GM18951 (cell line): ENCODE results near the gene GPATCH1.

ENCODE experiments used
- POLR2A ChIP-seq: IDR thresholded peaks from 4 replicates; pipeline ENCODE4 v1.6.1; 2011; ENCODE audit warnings: mild to moderate bottlenecking; ENCODE audit not compliant: insufficient read length, insufficient read depth; ENCODE audit errors: extremely low read depth
- in situ Hi-C: fragments of 300-500 bp; cut with MboI; formaldehyde crosslinking; loops from one replicate; pipeline ENCODE4 v1.12.0; 2022; ENCODE audit warnings: low sequenced_read_pairs, mixed read lengths, inconsistent platforms; ENCODE audit not compliant: unreplicated experiment

The GPATCH1 gene

DNA sequence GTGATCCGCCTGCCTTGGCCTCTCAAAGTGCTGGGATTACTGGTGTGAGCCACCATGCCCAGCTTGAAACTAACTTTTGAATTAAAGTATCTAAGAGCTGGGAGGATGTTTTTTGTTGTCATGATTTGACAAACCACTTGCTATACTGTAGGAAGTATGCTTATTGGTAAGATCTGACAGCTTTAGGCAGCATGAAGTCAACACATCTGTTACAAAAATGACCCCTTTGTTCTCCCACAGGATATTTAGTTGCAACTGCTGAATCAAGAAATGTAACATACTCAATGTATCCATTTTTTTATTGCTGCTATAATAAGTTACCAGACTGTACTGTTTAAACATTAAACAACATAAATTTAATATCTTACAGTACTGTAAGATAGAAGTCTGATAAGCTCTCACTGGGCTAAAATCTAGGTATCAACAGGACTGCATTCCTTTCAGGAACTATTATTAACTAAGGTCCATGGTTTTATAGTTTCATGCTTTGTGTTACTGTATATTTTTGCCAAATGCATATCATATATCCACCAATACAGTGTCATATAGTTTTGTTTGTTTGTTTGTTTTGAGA lies 90.3 kb downstream of the GPATCH1 start:
- in situ Hi-C loops, result no loop called here
- no peak for TF ChIP-seq POLR2A

DNA sequence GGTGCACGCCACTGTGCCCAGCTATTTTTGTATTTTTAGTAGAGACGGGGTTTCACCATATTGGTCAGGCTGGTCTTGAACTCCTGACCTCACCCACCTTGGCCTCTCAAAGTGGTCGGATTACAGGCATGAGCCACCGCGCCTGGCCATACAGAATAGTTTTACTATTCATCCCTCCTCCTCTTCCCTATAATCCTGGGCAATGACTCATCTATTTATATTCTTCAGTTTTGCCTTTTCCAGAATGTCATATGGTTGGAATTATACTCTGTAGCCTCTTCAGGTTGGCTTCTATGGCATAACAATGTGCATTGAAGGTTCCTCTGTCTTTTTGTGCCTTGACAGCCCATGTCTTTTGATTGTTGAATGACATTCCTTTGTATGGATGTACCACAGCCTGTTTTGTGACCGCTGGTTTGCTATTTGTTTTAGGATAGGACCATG lies 91.0 kb downstream of the GPATCH1 start:
- in situ Hi-C loops, result no loop called here
- no peak for TF ChIP-seq POLR2A

DNA sequence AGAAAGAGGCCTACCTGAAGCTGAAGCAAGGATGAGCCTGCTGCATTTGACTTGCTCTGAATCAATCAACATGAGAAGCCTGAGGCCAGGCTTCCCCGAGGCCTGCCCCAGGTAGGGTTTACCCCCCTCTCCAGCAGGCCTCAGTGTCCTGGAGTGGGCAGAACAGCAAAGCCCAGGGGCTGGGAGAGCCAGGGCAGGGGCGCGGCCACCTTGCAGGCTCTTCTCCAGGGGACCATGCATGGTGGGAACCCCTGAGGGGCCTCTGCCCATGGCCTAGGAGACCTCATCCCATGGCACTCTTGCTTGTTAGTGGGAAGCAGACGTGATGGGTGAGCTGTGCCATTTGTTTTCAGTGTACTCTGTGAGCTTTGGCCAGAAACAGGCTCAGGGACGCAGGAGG lies 93.2 kb downstream of the GPATCH1 start:
- in situ Hi-C loops, result no loop called here
- TF ChIP-seq POLR2A, result no peak

DNA sequence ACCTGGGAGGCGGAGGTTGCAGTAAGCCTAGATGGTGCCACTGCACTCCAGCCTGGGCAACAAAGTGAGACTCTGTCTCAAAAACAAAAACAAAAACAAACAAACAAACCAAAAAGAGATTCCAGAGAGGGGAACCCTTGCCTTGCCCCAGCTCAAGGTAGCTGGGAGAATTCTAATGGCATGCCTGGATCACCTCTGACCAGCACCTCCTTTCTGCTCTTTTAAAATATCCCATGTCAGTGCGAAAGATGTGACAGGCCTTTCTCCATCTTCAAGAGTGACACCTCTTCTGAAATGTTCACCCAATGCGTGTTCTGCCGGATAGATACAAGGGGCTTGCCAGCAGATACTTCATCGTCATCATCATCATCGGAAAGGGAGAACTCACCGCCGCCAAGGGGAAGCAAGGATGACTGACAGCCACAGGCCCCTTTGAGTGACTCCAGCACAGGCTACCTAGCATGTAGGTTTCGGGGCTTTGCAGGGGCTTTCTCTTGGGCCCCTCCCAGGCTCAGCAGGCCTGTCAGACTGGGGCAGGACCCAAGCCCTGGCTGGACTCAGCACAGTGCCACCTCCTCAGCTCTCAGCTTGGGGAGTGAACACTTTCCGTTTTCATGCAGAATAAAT lies 94.3 kb downstream of the GPATCH1 start:
- no peak for TF ChIP-seq POLR2A
- in situ Hi-C loops, result no loop called here

DNA sequence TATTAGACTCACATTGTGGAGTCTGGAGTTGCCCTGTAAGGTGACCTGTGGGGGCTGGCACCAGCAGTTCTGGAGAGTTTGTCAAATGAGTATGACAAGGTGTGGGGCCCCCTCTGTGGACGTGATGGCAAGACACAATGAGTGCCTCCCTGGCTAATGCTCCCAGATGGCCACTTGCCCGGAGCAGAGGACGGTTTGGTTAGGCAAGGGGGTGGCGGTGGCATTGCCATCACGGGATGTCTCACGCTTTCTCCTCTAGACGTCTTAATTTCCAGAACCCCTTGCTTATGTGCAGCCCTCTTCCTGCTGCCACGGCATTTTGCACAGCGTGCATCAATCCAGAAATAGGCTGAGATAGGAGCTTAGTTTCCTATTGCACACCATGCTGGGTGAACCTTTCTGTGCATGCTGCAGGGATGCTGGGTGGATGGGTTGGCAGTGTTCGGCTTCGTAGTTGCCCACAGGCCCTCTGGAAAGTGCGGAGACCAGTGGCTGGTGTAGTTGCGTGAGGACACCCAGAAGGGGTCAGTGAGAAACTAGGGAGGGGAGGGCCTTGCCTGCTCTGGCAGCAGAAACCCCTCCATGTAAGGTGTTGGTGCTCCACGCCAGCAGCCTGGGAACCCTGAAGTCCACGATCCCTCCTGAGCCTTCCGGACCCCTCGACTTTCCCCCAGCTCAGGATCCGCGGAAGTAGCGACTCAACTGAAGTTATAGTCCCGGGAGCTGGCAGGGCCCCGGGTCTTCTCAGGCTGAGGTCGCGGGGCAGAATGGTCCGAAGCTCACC lies 95.1 kb downstream of the GPATCH1 start:
- in situ Hi-C loops, result no loop called here
- no peak for TF ChIP-seq POLR2A

DNA sequence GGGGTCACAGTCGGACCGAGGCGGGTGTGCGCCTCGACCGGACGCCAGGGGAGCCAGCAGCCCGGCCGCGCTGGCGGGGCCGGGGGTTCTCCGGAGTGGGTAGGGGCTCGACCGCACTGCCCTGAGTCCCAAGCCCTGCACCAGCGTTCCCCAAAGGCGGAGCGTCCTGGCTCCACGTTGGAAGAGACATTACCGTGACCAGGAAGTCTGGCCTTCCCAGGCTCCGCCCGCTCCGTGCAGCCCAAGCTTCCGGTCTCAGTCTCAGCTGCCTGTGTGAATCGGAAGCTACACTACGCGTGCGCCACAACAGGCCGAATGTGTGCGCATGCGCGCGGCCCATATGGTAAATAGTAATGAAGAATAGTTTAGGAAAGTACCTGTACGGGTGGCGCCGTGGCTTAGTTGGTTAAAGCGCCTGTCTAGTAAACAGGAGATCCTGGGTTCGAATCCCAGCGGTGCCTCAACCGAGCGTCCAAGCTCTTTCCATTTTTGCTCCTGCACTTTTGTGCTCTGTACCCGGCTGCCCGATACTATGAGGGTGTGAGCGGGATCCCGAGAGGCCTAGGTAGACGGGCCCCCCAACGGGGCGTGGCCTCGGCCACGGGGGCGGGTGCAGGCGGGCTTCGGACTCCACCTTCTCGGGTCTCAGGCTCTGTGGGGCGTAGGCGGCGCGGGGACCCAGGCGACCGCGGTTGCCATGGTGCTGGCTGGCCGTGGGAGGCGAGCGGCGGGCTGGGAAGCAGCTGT lies 95.9 kb downstream of the GPATCH1 start:
- TF ChIP-seq POLR2A, result peak; percentile 99
- in situ Hi-C loops, result no loop called here

DNA sequence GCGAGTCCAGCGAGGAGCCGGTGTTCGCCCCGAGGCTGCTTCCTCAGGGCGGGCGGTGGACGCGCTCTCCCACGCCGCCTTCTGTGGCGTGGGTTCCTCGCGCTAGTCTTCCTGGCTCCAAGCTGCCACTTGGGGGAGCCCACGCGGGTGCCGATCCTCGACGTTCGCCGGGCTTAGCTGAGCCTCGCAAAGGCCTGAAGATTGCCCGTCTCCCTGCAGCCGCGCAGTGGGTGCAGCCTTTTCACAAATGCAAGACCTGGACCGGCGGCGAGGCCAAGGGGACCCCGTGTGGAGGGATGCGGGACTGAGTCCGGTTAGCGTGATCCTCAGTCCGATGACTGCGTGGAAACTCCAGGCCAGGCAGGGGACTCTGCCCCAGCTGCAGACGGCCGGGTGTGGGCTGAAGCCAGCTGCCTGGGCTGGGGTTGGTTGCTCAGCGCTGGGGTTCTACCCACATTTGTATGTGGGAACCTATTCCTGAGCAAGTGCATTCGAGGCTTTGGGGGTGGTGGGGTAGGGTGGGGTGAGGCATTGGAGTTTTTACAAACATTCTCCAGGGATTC lies 96.5 kb downstream of the GPATCH1 start:
- in situ Hi-C loops, result no loop called here
- TF ChIP-seq POLR2A, result no peak
